Activated T-cell treated with anti-CD3 and anti-CD28 coated beads for 4 hours (primary cell): ENCODE measurements around the gene ARHGEF1.
"Not testable (repeated sequence)": the region's sequence is repeated elsewhere in the genome, so short reads cannot be mapped to it uniquely, and the experiment has no call there.

Source experiments
- DNase-seq: peaks from one replicate; pipeline ENCODE4 v3.0.0-alpha.2; 2020

Gene ARHGEF1

GRCh38 chr19:41933693-41934426 lies 50.9 kb downstream of the ARHGEF1 start:
- no peak for DNase-seq

GRCh38 chr19:41934849-41935374 lies 51.9 kb downstream of the ARHGEF1 start:
- peak; percentile 74 for DNase-seq

GRCh38 chr19:41935760-41936415 lies 52.9 kb downstream of the ARHGEF1 start:
- no peak for DNase-seq

- DNase-seq = no peak
Observed at GRCh38 chr19:41936416-41936850, 53.4 kb downstream of the ARHGEF1 start.

GRCh38 chr19:41936961-41937360 lies 54.0 kb downstream of the ARHGEF1 start:
- DNase-seq = no peak

- no peak for DNase-seq
Observed at GRCh38 chr19:41937525-41938468, 54.8 kb downstream of the ARHGEF1 start.

GRCh38 chr19:41939209-41939608 lies 56.2 kb downstream of the ARHGEF1 start:
- DNase-seq = not testable (repeated sequence)

GRCh38 chr19:41939861-41940730 lies 57.1 kb downstream of the ARHGEF1 start:
- peak; percentile 61 for DNase-seq

GRCh38 chr19:41940731-41941409 lies 57.9 kb downstream of the ARHGEF1 start:
- no peak for DNase-seq

GRCh38 chr19:41941410-41942202 lies 58.6 kb downstream of the ARHGEF1 start:
- no peak for DNase-seq

GRCh38 chr19:41944336-41944735 lies 61.4 kb downstream of the ARHGEF1 start:
- DNase-seq = no peak

GRCh38 chr19:41945135-41945766 lies 62.3 kb downstream of the ARHGEF1 start:
- DNase-seq = peak; percentile 85

GRCh38 chr19:41947091-41947490 lies 64.1 kb downstream of the ARHGEF1 start:
- no peak for DNase-seq

- peak; percentile 92 for DNase-seq
Observed at GRCh38 chr19:41951686-41952172, 68.7 kb downstream of the ARHGEF1 start.

- DNase-seq = no peak
Observed at GRCh38 chr19:41955521-41955920, 72.5 kb downstream of the ARHGEF1 start.

GRCh38 chr19:41956621-41957020 lies 73.6 kb downstream of the ARHGEF1 start:
- no peak for DNase-seq
